ENCODE measurements around the gene ZNF454. TPM values are rescaled to one million over a fixed set of nuclear protein-coding genes. Genes with fewer than 3 reads are reported as not detected.

ZNF454 gene
- total RNA-seq, 1 donor from 2014 or later: 4.2 TPM

DNA sequence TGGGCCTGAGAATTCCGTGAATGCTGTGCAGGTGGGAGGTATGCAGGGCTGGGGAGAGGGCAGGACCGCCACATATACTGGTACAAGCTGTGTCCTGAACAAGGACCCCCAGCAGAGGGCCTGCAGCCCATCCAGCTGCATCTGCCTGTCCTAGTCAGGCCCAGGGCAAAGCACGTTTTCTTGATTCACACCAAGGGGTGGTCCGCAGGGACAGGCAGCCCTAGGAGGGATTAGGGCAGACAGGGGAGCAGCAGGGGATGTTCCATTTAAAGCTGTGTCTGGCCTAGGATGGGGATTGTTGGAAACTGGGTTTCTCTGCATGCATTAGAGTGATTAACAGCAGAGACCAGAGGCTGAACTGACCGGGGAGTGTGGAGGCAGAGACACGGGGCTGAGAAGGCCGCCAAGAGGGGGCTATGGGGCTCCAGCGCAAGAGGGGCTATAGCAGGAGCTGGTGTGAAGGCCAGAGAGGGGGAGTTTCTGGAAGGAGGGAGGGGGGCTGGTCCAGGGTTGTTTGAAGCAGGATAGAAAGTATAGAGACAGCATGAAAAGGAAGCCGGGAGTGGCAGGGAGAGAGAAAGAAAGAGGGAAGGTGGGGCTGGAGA, 51.4 kb downstream of the ZNF454 start:
- Histone ChIP-seq H3K27me3 (ENCODE audit: control insufficient read depth in 3 of 3, insufficient read depth in 3 of 3, low read length in 3 of 3) (peaks cover 21 to 35% (median 27%) of the 10 kb centered on the region in 3 donors), H3K4me3 (ENCODE audit: low read length in 3 of 3) (no peak overlapping the region), H3K9me3 (ENCODE audit: control insufficient read depth in 3 of 3, low read length in 3 of 3) (peaks cover 6 to 9% (median 6%) of the 10 kb centered on the region in 3 donors), H3K27ac (ENCODE audit: low read depth, low read length) (no peak overlapping the region), H3K4me1 (ENCODE audit: control insufficient read depth in 3 of 3, insufficient read depth in 3 of 3, low read length in 3 of 3) (no peaks in the 10 kb centered on the region), H3K36me3 (ENCODE audit: control insufficient read depth in 3 of 3, insufficient read depth in 3 of 3, low read length in 3 of 3) (no peaks in the 10 kb centered on the region), H3K9ac (ENCODE audit: low read depth in 1 of 3, low read length in 3 of 3) (no peak overlapping the region)

DNA sequence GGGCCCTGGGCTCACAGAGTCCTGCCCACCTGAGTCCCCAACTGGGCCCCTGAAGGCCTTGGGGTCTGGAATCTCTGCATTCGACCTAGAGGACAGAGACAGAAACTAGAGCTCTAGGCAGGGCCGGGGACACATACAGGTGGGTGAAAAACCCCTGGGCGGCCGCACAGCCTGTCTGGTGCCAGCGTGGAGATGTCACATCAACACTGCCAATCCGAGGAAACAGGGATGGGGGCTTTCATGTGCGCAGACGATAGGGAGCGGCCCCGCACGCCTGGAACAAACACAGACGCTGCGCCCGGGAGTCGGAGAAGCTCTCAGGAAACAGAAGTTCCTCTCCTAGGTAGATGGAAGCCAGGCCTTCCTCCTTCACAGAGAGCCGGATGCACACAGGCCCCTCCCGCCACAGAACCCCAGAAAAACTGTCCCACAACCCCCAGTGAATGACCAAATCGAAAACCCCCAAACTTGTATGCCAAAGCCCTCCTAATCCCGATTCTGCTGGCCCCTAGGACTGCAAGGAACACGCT, 52.3 kb downstream of the ZNF454 start:
- Histone ChIP-seq H3K9ac (ENCODE audit: low read depth in 1 of 3, low read length in 3 of 3) (no peak overlapping the region), H3K9me3 (ENCODE audit: control insufficient read depth in 3 of 3, low read length in 3 of 3) (peaks cover 6 to 7% (median 6%) of the 10 kb centered on the region in 3 donors), H3K4me3 (ENCODE audit: low read length in 3 of 3) (no peak overlapping the region), H3K36me3 (ENCODE audit: control insufficient read depth in 3 of 3, insufficient read depth in 3 of 3, low read length in 3 of 3) (no peaks in the 10 kb centered on the region), H3K27me3 (ENCODE audit: control insufficient read depth in 3 of 3, insufficient read depth in 3 of 3, low read length in 3 of 3) (peaks cover 21 to 35% (median 27%) of the 10 kb centered on the region in 3 donors), H3K27ac (ENCODE audit: low read depth, low read length) (no peak overlapping the region), H3K4me1 (ENCODE audit: control insufficient read depth in 3 of 3, insufficient read depth in 3 of 3, low read length in 3 of 3) (no peaks in the 10 kb centered on the region)

DNA sequence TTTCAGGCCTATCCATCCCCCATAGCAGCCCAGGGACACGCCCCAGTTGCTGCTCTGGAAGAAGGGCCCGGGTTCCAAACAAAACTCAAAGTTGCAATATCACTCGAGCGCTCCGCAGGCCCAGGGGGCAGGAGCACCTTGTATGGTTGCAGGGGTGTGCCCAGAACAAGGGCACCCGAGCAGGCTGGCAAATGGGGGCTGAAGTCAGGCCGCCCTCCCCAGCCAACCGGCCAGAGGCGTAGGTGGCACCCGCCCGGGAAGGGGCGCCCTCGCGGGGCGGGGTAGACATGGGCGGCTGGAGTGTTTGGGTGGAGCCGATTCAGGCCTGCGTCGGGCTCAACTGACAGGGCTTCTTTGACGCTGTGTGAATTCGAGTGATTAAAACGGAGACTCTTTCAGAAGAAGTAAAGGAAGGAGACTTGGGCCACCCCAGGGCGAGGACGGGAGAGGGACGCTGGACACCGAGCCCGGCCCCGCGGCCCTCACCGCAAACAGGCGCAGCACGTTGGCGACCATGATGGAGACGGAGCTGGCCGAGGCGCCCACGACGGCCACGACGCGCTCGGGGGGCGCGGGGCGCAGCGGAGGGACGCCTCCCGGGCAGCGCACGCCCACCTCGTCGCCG, 53.1 kb downstream of the ZNF454 start:
- Histone ChIP-seq H3K36me3 (ENCODE audit: control insufficient read depth in 3 of 3, insufficient read depth in 3 of 3, low read length in 3 of 3) (no peaks in the 10 kb centered on the region), H3K9me3 (ENCODE audit: control insufficient read depth in 3 of 3, low read length in 3 of 3) (peaks cover 5 to 6% (median 6%) of the 10 kb centered on the region in 3 donors), H3K27ac (ENCODE audit: low read depth, low read length) (no peak overlapping the region), H3K27me3 (ENCODE audit: control insufficient read depth in 3 of 3, insufficient read depth in 3 of 3, low read length in 3 of 3) (peaks cover 21 to 37% (median 27%) of the 10 kb centered on the region in 3 donors), H3K4me1 (ENCODE audit: control insufficient read depth in 3 of 3, insufficient read depth in 3 of 3, low read length in 3 of 3) (no peaks in the 10 kb centered on the region), H3K9ac (ENCODE audit: low read depth in 1 of 3, low read length in 3 of 3) (no peak overlapping the region), H3K4me3 (ENCODE audit: low read length in 3 of 3) (no peak overlapping the region)

DNA sequence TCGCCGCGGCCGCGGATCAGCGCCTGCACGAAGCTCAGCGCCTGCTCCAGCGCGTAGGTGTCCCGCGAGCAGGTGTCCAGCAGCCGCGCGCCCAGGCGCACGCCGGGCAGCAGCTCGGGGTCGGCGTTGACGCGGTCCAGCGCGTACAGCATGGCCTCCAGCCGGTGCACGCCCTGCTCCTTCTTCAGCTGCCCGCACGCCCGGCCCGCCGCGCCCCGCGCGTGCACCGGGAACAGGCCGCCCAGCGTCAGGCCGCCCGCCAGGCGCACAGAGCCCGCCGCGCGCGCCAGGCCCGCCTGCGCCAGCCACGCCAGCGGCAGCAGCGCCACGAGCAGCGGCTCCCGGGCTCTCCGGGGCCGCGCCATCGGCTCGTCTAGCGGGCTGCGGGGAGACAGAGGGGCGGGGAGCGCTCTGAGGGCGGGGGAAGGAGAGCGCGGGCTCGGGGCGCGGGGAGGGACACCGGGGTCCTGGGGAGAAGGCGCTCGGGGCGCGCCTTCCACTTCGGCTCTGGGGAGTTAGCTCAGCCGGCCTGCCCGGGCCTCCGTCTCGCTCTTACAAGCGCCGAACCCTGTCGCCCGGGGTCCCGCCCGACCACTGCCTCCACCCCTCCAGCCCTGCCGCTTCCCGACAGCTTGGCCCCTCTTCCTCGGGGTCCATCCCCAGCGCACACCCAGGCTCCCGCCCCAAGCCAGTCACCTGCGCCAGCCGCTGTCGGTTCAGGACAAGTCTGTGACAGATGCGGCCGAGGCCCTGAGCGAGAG, 53.8 kb downstream of the ZNF454 start, which contains the start of gene GRM6:
TSS of gene GRM6 (minus strand) at position 741 of the 761 bp plus-strand sequence. CDS start at position 365, 376 bp downstream.
- Histone ChIP-seq H3K27me3 (ENCODE audit: control insufficient read depth in 3 of 3, insufficient read depth in 3 of 3, low read length in 3 of 3) (peaks cover 21 to 37% (median 27%) of the 10 kb centered on the region in 3 donors), H3K4me3 (ENCODE audit: low read length in 3 of 3) (no peak within 1 kb of the TSS), H3K9ac (ENCODE audit: low read depth in 1 of 3, low read length in 3 of 3) (no peak within 1 kb of the TSS), H3K27ac (ENCODE audit: low read depth, low read length) (no peak within 1 kb of the TSS), H3K36me3 (ENCODE audit: control insufficient read depth in 3 of 3, insufficient read depth in 3 of 3, low read length in 3 of 3) (no peaks in the 10 kb centered on the region), H3K4me1 (ENCODE audit: control insufficient read depth in 3 of 3, insufficient read depth in 3 of 3, low read length in 3 of 3) (no peaks in the 10 kb centered on the region), H3K9me3 (ENCODE audit: control insufficient read depth in 3 of 3, low read length in 3 of 3) (peaks cover 0 to 3% (median 3%) of the 10 kb centered on the region in 3 donors)

DNA sequence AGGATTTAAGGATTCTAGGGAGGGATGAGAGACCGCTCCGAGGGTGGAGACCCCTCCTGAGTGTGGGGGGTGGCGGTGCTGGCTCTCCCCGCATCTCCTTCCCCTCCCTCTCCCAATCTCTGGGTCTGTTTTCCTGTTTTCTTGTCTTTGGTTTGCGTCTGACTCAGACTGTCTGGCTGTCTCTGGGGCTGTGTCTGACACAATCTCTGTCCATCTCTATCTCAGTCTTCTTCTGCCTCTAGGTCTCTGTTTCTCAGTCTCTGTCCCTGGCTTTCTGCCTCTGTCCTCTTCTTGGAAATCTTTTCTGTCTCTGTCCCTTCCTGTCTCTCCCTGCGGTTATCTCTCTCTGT, 54.3 kb downstream of the ZNF454 start:
- no peak overlapping the region for H3K4me3 ChIP-seq (ENCODE audit: low read length in 3 of 3)

DNA sequence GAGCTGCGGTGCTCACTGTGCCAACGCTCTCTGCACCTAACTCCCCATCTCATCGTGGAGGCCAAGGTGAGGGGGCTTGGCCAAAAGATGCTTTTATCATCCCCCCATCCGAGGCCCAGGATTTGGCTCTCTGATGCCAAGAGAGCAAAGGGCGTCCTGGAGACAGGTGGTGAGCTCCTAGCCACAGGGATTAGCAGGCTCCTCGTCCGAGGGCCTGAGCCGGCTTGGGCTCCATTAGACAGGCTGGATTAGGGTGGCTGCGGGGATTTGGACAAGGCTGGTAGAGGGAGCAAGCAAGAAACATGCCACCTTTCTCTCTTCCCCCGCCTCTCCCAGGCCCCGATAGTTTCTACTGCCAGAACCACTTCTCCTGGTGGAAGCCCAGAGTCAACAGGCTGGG, 55.2 kb downstream of the ZNF454 start:
- peaks cover 21 to 39% (median 27%) of the 10 kb centered on the region in 3 donors for H3K27me3 ChIP-seq (ENCODE audit: control insufficient read depth in 3 of 3, insufficient read depth in 3 of 3, low read length in 3 of 3)
- H3K36me3 ChIP-seq (ENCODE audit: control insufficient read depth in 3 of 3, insufficient read depth in 3 of 3, low read length in 3 of 3): no peaks in the 10 kb centered on the region
- H3K4me1 ChIP-seq (ENCODE audit: control insufficient read depth in 3 of 3, insufficient read depth in 3 of 3, low read length in 3 of 3): no peaks in the 10 kb centered on the region

More for the DNA sequence above, 54.3 kb downstream of the ZNF454 start:
- Histone ChIP-seq H3K9ac (ENCODE audit: low read depth in 1 of 3, low read length in 3 of 3) (no peak overlapping the region), H3K9me3 (ENCODE audit: control insufficient read depth in 3 of 3, low read length in 3 of 3) (no peaks in the 10 kb centered on the region), H3K27ac (ENCODE audit: low read depth, low read length) (no peak overlapping the region), H3K36me3 (ENCODE audit: control insufficient read depth in 3 of 3, insufficient read depth in 3 of 3, low read length in 3 of 3) (no peaks in the 10 kb centered on the region), H3K27me3 (ENCODE audit: control insufficient read depth in 3 of 3, insufficient read depth in 3 of 3, low read length in 3 of 3) (peaks cover 21 to 37% (median 27%) of the 10 kb centered on the region in 3 donors), H3K4me1 (ENCODE audit: control insufficient read depth in 3 of 3, insufficient read depth in 3 of 3, low read length in 3 of 3) (no peaks in the 10 kb centered on the region)

DNA sequence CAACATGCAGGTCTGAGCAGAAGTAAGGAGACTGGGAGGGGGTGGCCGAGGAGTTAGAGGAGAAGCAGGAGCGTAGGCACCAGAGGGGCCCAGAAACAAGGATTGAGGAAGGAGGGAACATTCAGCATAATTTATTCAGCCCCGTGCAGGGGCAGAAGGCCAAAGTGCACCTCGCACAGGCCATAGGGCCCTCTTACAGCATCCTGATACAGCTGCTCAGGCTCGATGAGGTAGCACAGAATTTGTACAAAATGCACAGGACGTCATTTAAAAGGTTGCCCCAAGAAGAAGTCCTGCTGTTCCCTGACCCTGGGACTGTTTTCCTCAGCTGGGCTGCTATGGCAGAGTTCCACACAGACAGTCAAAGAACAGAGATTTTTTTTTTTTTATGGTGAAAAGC, 56.2 kb downstream of the ZNF454 start:
- Histone ChIP-seq H3K4me3 (ENCODE audit: low read length in 3 of 3) (no peak overlapping the region), H3K9ac (ENCODE audit: low read depth in 1 of 3, low read length in 3 of 3) (no peak overlapping the region), H3K36me3 (ENCODE audit: control insufficient read depth in 3 of 3, insufficient read depth in 3 of 3, low read length in 3 of 3) (no peaks in the 10 kb centered on the region), H3K27me3 (ENCODE audit: control insufficient read depth in 3 of 3, insufficient read depth in 3 of 3, low read length in 3 of 3) (peaks cover 17 to 35% (median 22%) of the 10 kb centered on the region in 3 donors), H3K27ac (ENCODE audit: low read depth, low read length) (no peak overlapping the region), H3K9me3 (ENCODE audit: control insufficient read depth in 3 of 3, low read length in 3 of 3) (peaks cover 0 to 3% (median 0%) of the 10 kb centered on the region in 3 donors), H3K4me1 (ENCODE audit: control insufficient read depth in 3 of 3, insufficient read depth in 3 of 3, low read length in 3 of 3) (no peaks in the 10 kb centered on the region)

More for the DNA sequence above, 55.2 kb downstream of the ZNF454 start:
- Histone ChIP-seq H3K9me3 (ENCODE audit: control insufficient read depth in 3 of 3, low read length in 3 of 3) (peaks cover 0 to 2% (median 0%) of the 10 kb centered on the region in 3 donors), H3K4me3 (ENCODE audit: low read length in 3 of 3) (no peak overlapping the region), H3K9ac (ENCODE audit: low read depth in 1 of 3, low read length in 3 of 3) (no peak overlapping the region), H3K27ac (ENCODE audit: low read depth, low read length) (no peak overlapping the region)

DNA sequence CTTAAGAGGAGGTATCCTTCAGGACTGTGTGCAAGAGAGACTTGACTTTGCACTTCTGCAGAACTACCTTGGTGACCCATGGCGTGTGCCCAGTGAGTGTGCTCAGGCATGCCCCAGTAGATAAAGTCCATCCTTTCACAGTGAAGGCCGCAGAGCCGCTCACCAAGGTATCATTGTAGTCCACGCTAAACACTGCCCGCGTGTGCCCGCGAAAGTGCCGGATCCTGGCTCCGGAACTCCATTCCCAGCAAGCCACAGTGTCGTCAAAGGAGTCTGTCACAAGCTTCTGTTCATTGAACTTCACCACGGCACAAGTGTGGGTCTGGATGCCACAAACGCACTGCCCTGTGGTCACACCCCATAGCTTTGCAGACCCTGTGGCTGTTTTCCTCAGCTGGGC, 57.4 kb downstream of the ZNF454 start:
- Histone ChIP-seq H3K27me3 (ENCODE audit: control insufficient read depth in 3 of 3, insufficient read depth in 3 of 3, low read length in 3 of 3) (peaks cover 10 to 27% (median 17%) of the 10 kb centered on the region in 3 donors), H3K4me1 (ENCODE audit: control insufficient read depth in 3 of 3, insufficient read depth in 3 of 3, low read length in 3 of 3) (no peaks in the 10 kb centered on the region), H3K36me3 (ENCODE audit: control insufficient read depth in 3 of 3, insufficient read depth in 3 of 3, low read length in 3 of 3) (no peaks in the 10 kb centered on the region), H3K27ac (ENCODE audit: low read depth, low read length) (no peak overlapping the region), H3K9ac (ENCODE audit: low read depth in 1 of 3, low read length in 3 of 3) (no peak overlapping the region), H3K9me3 (ENCODE audit: control insufficient read depth in 3 of 3, low read length in 3 of 3) (peaks cover 0 to 3% (median 0%) of the 10 kb centered on the region in 3 donors), H3K4me3 (ENCODE audit: low read length in 3 of 3) (no peak overlapping the region)

DNA sequence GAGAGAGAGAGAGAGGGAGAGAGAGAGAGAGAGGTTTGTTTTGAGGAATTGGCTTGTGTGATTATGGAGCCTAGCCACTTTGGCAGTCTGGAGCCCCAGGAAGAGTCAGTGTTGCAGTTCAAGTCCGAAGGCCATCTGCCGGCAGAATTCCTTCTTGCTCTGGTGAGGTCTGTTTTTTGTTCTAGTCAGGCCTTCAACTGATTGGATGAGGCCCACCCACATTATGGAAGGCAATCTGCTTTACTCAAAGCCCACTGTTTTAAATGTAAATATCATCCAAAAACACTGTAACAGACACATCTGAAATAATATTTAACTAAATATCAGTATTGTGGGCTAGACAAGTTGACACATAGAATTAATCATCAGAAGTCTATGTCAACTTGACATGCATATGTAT, 65.6 kb downstream of the ZNF454 start:
- Histone ChIP-seq H3K9me3 (ENCODE audit: control insufficient read depth in 3 of 3, low read length in 3 of 3) (peaks cover 1 to 3% (median 3%) of the 10 kb centered on the region in 3 donors), H3K4me3 (ENCODE audit: low read length in 3 of 3) (no peak overlapping the region), H3K27me3 (ENCODE audit: control insufficient read depth in 3 of 3, insufficient read depth in 3 of 3, low read length in 3 of 3) (no peaks in the 10 kb centered on the region), H3K9ac (ENCODE audit: low read depth in 1 of 3, low read length in 3 of 3) (no peak overlapping the region), H3K27ac (ENCODE audit: low read depth, low read length) (no peak overlapping the region), H3K4me1 (ENCODE audit: control insufficient read depth in 3 of 3, insufficient read depth in 3 of 3, low read length in 3 of 3) (no peaks in the 10 kb centered on the region), H3K36me3 (ENCODE audit: control insufficient read depth in 3 of 3, insufficient read depth in 3 of 3, low read length in 3 of 3) (no peaks in the 10 kb centered on the region)
